HG03066 (cell line): ENCODE measurements around the gene AMER3.

Source experiments
- ATAC-seq: cut with Tn5 transposase; IDR thresholded peaks from one replicate; pipeline ENCODE4 v1.9.1; 2021; ENCODE audit warnings: low read depth; ENCODE audit not compliant: unreplicated experiment

Gene AMER3

DNA sequence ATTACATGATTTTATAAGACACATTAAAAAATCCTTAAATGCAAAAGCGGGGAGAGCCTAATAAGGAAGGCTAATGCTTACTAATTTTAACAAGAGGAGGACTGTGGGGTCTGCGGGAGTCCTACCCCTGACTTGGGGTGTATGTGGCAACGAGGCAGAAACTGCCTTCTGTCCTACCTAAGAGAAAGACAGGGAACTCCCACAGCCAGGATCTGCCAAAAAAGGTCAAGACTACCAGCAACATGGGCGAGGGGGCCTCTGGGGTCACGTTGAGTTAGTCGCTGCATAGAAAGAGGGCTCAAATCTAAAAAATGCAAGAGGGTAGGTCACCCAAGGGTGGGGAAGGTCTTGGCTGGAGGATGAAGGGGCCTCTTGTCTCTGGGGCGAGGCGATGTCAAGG is 529 bp upstream of the AMER3 start:
- no peak for ATAC-seq

DNA sequence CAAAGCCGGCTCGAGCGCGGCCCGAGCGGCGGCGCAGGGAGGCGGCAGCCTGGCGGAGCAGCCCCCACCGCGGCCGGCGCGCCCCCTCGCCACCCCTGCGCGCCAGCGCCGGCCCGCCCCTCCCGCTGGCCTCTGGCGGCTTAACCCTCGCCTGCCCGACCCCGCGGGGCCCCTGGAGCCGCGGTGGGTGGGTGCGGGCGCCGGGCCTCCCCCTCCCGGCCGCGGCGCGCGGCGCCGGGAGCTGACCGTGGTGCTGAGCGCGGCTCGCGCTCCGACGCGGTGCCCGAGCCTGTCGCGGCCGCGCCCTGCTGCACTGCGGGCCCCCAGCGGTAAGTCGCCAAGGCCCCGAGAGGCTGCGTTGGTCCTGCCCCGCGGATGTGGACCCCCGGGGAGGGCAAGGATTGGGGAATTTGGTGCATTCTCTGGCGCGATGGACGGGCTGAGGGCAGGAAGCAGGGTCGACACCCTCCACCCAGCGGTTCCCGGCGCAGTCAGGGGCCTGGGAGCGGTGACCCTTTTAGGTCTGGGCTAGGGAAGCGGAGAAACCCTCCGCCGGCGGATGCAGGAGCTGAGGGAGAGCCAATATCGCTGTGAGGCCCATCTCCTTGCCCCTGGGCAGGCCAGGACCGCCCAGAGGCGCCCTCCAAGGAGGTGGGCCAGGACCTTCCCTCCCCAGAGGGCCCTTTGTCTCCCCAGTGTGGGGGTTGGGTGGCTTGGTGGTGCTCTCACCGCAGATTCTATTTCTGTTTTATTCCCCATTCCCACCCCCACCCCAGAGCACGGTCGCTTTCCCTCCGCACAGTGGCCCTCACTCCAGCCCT is 923 bp downstream of the AMER3 start:
- no peak for ATAC-seq

DNA sequence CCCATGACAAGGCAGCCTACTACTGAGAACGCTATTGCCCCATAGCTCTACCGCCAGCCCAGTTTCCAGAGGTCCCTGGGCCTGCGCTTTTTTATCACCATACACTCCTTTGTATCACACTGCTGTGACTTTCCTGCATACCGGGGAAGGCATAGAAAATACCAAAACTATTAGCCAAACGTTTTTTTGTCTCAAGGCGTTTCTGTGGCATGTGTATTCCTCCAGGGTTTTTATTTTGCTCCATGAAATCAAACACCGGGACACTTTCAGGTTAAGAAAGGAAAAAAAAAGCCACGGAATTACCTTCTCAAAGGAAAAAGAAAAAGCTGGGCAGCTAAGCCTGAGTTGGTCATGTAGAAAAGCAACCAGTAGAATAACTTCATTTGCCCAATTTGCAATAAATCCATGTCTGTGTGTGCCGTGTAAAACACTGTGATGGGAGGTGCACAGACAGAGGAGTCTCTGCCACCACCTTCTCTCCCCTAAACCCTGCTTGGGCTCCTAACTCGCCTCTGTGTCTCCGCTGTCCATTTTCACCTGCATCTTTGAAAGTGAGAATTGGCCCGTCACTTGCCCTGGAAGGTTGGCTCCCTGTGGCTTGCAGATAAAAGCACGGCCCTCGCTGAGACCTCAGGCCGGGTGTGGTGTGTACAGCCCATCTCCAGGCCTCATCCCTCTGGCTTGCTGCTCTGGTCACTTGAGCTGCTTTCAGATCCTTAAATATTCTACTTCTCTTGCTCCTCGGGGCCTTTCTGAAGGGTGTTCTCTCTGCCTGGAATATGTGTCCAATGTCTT is 1.7 kb downstream of the AMER3 start:
- no peak for ATAC-seq

DNA sequence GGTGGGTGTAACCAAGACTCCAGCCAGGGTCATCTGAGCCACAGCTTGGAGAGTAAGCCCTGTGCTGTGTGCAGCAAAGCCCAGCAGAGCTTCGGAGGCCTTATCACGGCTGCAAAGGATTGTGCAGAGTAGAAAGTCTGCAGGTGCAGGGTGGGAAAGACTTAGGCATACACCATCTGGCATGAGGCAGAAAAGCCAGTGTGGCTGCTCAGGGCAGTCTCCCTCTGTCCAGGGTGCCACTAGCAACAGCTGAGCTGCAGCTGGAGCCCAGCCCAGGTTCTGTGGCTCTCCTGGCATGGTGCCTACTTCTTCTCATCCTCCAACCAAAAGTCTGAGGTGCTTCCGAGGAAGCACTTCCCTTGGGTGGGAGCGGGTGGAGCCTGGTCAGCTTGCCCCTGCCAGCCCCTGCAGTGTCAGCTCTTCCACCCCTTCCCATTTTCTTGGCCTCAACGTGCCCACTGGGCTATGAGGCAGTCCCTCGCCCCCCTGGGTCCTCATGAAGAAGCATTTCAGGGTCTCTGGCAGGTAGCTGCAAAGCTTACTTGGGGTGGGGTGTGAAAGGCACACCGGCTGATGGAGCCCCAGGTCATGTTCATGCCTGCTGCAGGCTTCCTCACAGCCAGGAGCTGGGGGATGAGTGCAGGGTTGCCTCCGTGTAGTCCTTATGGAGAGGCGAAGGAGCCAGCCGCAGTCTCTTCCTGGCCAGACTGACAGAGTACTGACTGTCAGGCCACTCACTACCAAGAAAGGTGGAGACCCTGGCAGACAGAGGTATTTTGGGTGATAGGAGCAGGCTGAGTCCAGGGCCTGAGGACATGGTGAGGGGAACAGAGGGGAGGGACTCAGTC is 4.8 kb downstream of the AMER3 start:
- ATAC-seq: no peak

DNA sequence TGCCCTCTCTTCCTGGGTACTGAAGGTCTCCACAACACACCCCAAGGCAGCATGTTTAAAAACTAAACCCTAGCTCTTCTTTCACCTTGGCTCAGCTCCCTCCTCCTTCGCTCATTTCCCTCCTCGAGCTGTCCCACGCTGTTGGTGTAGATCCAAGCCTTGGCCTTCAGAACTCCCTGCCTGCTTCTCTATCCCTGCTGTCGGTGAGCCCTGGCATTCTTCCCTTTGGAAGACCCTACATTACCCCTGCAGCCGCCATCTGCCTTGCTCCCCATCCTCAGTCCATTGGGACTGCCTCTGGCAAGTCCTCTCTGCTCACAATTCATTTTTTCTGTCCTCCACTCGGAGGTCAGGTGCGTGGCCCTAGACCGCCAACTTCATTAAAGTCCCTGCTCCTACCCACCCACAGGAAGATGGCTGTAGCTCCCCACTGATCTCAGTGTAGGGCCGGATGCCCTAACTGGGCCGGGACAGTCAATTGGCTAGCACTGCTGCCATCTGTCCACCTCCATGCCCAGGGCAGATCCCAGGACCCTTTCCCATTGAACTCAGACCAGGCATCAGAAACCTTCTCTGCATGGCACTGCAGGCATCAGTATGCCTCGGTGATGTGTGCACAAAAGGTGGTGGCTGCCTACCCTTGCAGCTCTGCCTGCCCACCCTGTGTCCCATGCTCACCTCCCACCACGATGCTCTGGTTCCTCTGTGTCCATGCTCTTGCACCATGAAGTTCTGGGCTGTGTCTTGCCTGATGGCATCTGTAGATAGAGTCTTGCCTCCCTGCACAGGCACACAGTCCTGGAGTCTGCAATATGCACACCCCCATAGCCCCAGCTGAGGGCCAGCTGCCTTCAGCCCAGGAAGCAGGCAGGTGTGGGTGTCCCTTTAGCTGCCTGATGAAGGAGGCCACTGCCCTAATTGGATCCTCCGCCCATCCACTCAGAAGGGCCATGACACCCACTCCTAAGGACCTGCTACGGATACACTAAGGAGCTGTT is 5.7 kb downstream of the AMER3 start:
- ATAC-seq: no peak

DNA sequence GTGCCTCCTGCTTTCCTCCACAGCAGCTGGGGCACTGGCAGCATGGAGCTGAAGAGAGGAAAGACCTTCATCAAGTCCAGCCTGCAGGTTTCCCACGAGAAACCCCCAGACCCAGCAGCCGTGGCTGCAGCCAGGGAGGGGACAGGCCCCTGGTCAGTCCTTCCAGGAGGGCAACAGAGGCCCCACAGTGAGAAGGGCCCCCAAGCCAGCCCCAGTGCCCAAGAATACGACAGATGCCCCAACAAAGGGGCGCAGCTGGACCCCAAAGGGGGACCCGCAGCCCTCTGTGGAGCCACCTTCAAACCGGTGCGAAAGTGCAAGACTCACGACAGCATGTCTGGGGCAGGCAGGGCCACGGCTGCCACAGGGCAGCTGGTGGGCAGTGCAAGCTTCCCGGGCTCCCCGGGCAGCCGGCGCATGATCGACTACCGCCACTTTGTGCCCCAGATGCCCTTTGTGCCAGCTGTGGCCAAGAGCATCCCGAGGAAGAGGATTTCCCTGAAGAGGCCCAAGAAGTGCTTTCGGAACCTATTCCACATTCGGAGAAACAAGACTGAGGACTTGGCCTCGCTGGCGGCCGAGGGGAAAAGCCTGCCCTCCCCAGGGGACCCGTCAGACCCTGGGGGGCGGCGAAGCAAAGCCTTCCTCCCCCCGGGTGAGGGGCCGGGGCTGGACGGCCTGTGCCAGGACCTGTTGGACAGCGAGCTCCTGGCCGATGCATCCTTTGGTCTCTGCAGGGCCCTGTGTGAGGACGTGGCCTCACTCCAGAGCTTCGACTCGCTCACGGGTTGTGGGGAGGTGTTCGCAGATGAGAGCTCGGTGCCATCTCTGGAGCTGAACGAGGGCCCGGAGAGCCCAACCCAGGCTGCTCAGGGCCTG is 6.9 kb downstream of the AMER3 start:
- ATAC-seq: no peak

DNA sequence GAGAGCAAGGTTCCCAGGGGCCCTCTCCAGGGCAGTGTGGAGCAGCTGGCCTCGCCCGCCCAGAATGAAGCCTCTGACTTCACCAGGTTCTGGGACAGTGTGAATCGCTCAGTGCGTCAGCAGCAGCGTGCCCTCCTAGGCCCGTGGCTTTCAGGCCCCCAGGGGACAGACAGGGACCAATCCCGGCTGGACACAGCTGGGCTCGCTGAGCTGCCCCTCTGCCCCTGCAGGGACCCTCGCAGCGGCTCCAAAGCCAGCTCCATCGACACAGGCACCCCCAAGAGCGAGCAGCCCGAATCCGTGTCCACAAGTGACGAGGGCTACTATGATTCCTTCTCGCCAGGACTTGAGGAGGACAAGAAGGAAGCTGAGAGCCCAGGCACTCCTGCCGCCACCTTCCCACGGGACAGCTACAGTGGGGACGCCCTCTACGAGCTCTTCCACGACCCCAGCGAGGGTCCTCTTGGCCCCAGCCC is 7.6 kb downstream of the AMER3 start:
- no peak for ATAC-seq

DNA sequence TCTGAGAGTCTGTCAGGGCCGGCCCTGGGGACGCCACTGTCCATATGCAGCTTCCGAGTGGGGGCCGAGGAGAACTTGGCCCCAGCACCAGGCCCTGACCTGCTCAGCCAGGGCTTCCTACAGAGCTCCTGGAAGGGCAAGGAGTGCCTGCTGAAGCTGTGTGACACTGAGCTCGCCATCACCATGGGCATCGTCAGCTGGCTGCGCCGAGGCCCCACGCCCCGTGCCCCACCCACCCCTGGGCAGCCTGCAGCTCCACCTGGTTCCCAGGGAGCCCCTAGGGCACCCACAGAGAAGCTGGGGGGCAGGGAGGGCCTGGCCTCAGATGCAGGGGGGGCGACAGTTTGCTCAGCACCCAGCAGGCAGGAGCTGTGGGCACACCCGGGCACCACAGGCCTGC is 8.1 kb downstream of the AMER3 start:
- ATAC-seq: no peak

DNA sequence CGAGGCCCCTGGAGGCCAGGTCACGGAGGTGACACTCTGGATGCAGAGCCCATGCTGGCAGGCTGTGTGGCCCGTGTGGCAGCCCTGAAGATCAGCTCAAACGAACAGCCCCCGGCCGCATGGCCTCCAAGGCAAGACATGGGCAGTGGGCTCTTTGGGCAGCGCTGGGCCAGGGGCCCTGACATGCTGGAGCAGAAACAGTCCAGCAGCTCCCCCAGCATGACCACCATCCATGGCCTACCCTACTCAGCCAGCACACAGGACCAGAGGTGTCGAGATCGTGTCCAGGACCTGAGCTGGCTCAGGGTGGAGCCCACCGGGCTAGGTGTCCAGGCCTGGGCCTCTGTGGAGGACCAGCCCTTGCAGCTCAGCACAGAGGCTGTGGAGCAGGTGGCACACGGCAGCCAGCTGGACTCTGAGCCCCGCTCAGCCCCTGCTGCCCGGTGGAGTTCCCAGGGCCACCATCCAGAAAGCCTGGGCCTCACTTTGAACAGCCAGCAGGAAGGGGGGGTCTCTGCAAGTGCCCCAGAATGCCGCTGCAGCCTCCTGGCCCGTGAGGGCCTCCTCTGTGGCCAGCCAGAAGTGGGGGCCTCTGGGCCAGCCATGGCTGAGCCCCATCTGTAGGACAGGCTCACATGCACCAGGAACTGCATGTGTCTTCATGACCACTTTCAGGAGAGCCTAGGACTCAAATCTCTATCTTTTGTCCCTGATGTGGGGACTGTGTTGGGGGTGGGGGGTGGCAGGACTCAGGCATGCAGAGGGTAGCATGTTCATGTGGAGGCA is 8.9 kb downstream of the AMER3 start:
- ATAC-seq: no peak

DNA sequence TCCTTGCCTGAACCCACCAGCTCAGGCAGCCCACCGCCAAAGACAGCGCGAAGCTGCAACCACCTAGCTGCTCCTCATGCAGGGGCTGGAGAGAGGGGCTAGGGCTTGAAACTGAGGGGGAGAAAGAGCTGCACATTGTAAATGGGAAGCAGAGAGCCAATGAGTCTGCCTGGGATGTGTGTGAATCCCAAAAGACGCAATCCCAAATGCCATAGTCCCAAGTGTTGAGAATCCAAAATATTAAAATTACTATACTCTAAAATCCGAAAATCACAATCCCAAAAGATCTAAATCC is 9.4 kb downstream of the AMER3 start:
- no peak for ATAC-seq

DNA sequence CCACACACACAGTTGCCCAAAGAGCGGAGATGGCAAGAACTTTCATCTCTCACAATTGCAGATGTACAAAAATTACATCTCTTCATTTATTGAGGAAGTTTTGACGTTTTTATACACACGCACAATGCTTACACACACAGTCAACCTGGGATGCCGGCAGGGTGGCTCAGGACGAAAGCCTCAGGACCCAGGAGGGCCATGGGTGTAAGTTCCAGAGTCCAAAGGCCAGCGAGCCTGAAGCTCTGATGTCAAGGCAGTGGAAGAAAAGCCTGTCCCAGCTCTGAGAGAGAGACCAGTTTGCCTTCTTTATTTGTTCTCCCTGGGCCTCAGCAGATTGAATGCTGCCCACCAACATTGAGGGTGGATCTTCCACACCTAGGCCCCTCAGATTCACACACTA is 10.1 kb downstream of the AMER3 start:
- no peak for ATAC-seq

DNA sequence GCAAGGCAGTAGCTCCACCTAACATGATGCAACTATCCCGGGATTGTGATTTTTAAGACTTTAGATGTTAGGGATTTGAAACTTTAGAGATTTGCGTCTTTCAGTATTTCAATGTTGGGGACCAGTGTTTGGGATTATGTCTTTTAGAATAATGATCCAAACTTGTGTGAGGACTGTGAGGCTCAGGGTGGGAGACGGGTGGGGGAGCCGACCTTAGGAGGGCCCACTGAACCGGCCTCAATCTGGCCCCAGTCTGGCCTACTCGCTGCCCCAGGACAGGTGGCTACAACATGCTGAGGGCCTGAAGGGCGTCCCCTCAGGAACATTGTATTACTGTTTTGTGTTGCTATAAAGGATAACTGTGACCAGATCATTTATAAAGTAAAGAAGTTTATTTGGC is 10.7 kb downstream of the AMER3 start:
- ATAC-seq: no peak

DNA sequence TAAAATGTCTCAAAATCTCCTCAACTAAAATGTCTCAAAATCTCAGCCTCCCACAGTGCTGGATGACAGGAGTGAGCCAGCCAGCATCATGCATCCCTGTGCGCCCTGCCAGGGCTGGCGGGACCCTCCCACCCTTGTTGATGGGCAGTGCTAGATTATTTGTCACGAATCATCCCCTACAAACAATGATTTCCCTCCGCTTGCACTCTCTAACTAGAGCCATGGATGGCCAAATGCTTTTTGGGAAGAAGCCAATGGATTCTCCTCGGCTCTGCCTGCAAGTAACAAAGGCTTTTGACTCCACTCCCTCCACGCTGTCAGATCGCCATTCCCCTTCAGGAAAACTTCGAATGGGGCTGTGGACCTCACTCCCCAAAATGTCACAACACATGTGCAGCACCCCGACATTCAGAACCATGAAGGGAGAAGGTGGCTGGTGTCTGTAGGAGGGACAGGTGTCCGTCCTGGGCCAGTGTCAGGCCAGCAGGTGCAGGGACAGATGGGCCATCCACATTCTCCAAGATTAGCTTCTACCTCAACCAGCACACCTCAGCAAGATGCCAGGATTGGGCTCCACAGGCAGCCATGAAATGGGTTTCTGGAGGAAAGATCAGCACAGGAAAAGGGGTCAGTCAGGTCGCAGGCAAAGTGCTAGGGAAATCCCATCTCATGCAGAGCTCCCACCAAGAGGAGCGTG is 11.5 kb downstream of the AMER3 start:
- no peak for ATAC-seq

DNA sequence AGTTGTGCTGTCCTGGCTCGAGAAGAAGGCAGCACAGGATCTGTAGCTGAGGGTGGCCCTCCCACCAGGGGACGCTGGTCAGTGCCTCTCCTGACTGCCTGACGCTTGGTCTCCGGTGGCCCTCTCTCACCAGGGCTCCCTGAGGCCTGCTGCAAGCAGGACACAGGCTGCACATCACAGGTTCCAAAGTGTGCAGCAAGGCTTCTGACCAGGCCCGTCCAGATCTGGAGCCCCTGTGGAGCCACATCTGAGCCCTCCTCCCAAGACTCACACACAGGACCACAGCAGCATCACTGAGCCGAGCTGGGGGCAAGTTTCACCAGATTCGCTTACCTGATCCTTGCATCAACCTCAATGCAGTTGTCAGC is 12.1 kb downstream of the AMER3 start:
- ATAC-seq: no peak

DNA sequence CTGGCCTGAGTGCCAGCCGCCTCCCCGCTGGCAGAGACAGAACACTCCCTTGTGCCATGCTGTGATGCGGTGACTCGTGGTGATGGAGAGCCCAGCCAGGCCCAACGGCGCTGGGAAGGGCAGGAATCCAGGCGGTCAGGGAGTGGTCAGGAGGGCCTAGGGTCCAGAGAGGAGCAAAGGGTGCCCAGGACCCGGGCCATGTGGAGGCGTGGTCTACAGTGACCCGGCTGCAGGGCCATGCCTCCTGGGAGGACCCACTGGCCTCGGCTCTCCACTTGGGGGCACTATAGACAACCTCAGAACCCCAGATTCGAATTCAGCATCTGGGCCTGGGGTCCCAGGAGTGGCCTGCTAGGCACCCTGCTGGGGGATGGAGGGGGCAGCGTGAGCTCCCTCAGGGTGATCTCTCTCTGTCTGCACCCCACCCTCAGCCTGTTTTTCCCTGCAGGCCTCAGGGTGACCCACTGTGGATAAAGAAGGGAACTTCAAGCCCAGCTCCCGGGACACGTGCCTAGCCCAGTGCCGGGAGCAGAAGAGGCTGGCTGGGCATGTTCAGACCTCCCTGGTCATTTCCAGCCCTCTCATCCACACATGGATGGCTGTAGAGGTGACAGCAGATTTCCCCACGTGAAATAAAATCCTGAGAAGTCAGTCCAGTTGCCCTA is 13.0 kb downstream of the AMER3 start:
- no peak for ATAC-seq

DNA sequence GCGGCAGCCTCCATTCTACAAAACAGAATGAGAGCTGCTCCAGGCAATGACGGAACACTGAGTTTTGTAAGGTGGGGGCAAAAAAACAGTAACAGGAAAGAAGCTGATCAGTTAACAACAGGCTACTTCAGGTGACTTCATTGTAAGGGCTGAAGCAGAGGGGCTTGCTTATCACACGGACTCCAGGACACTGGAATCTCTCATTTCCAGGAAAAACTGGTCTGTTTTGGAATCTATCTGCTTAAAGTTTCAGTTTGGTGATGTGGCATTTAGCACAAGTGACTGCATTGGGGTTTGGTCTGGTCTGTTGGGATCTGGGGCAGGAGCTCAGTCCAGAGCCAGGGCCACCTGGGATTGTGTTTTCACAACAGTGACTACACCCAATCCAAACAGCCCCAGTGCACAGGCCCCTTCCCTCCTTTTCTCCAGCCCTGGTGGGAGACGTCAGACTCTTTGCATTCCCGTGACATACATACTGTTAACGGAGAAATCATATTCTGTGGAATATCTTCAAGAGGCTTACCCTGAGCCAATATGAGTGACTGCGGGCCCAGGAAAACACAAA is 14.1 kb downstream of the AMER3 start:
- no peak for ATAC-seq

DNA sequence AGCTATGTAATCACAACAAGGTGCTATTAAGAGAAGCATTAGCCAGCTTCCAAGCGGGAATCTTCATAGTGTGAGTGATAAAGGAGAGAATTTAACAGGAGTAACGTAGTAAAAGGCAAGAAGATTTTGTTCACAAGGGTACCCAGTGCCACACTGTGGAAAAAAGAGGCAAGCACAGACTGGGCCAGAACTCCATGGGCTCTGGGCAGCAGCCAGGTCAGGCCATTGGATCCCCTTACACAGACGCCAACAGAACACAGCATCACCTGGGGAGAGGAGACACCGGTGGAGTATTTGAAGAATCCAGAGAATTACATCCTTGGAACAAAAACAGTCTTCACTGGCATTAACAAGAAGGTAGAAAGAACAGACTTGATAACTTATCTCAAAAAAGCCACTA is 21.2 kb downstream of the AMER3 start:
- no peak for ATAC-seq
